Panc1 (cell line): ENCODE data around the gene TADA2B. TPM values are rescaled to one million over a fixed set of nuclear protein-coding genes. Genes with fewer than 3 reads are reported as not detected.

Experiments
- ATAC-seq: fragments of 200-7000 bp; cut with Tn5 transposase; 2 replicates; pipeline ENCODE4 v1.9.1; 2020; ENCODE audit warnings: mild to moderate bottlenecking, moderate library complexity
- BruUV-seq: library from RNA; stranded (reverse); fragments of 400-500 nt; replicated peaks from 2 replicates; lab custom pipeline; 2021; lab: Mats Ljungman, UMichigan
- CTCF ChIA-PET: fragments of 300-600 bp; sonication (Branson Sonifier 250); formaldehyde crosslinking; loops from one replicate; lab custom pipeline; 2022; ENCODE audit warnings: antibody characterized with exemption; lab: Charles Lee
- POLR2A ChIA-PET: fragments of 300-600 bp; sonication (Branson Sonifier 250); formaldehyde crosslinking; loops from one replicate; lab custom pipeline; 2022; ENCODE audit warnings: antibody characterized with exemption; lab: Charles Lee
- DNase-seq: peaks from one replicate; pipeline ENCODE4 v3.0.0-alpha.2; 2010; ENCODE audit warnings: low read depth, low spot score
- H3K27ac ChIP-seq: 2 replicates; pipeline ENCODE4 v1.5.1; 2011; ENCODE audit warnings: mild to moderate bottlenecking, low read length, inconsistent platforms
- H3K27me3 ChIP-seq: fragments of 200-500 bp; sonication (Bioruptor generic); 2 replicates; pipeline ENCODE4 v1.6.0; 2014; ENCODE audit warnings: low read length, inconsistent platforms; ENCODE audit not compliant: control insufficient read depth, insufficient read depth
- H3K36me3 ChIP-seq: fragments of 200-500 bp; sonication (Bioruptor generic); 2 replicates; pipeline ENCODE4 v1.5.1; 2014; ENCODE audit warnings: inconsistent platforms, mild to moderate bottlenecking, low read length, moderate library complexity; ENCODE audit not compliant: control insufficient read depth, insufficient read depth
- H3K4me1 ChIP-seq: 2 replicates; pipeline ENCODE4 v1.5.1; 2011; ENCODE audit warnings: inconsistent platforms, mild to moderate bottlenecking, low read length, moderate library complexity; ENCODE audit not compliant: control insufficient read depth, insufficient read depth
- H3K4me3 ChIP-seq, 2 experiments: 2 replicates each; pipeline ENCODE4 v1.5.1; 2011 to 2012; ENCODE audit warnings: low read depth in 2 of 2, low read length in 2 of 2, mild to moderate bottlenecking in 2 of 2, inconsistent platforms in 1 of 2, moderate library complexity in 1 of 2
- H3K9me3 ChIP-seq: fragments of 200-500 bp; sonication (Bioruptor generic); 2 replicates; pipeline ENCODE4 v1.5.1; 2014; ENCODE audit warnings: low read depth, mild to moderate bottlenecking, inconsistent platforms, low read length, moderate library complexity; ENCODE audit not compliant: control insufficient read depth, insufficient read depth
- CTCF ChIP-seq: fragments of 450-650 bp; IDR thresholded peaks from 2 replicates; pipeline ENCODE4 v1.5.1; 2017; ENCODE audit warnings: mild to moderate bottlenecking
- POLR2AphosphoS5 ChIP-seq: IDR thresholded peaks from 2 replicates; pipeline ENCODE4 v1.6.1; 2012; ENCODE audit warnings: mild to moderate bottlenecking, low read depth, low read length, moderate library complexity
- SIN3A ChIP-seq: IDR thresholded peaks from 2 replicates; pipeline ENCODE4 v1.6.1; 2012; ENCODE audit warnings: low read depth, mild to moderate bottlenecking, low read length, moderate library complexity, borderline replicate concordance; ENCODE audit not compliant: insufficient read depth
- TCF7L2 ChIP-seq: IDR thresholded peaks from 2 replicates; pipeline ENCODE4 v1.6.1; 2011; ENCODE audit warnings: mild to moderate bottlenecking, low read depth, low read length, inconsistent platforms
- in situ Hi-C: cut with HindIII; loops from 2 replicates; pipeline ENCODE4 v1.10.0; 2016; ENCODE audit warnings: low sequenced_read_pairs, low pct_unique_long_range_greater_than_20kb
- intact Hi-C: fragments of 100-400 bp; cut with micrococcal nuclease; formaldehyde crosslinking; loops from one replicate; pipeline ENCODE4 v1.10.0; 2022; ENCODE audit not compliant: unreplicated experiment
- total RNA-seq: library from RNA; stranded (reverse); gene quantifications from one replicate; pipeline ENCODE4 v1.2.1, GENCODE V29; 2021; ENCODE audit not compliant: unreplicated experiment
- TF ChIP-seq, protein P1 (sequence below), 2 experiments: IDR thresholded peaks; 2 replicates each; pipeline ENCODE4 v1.6.1; 2011 to 2012; ENCODE audit warnings: low read depth in 2 of 2, control low read depth in 1 of 2, low read length in 1 of 2, mild to moderate bottlenecking in 1 of 2, moderate library complexity in 1 of 2; ENCODE audit not compliant: insufficient read depth in 1 of 2

The TADA2B gene
- total RNA-seq, 1 experiment from 2014 or later: 17.6 TPM

DNA sequence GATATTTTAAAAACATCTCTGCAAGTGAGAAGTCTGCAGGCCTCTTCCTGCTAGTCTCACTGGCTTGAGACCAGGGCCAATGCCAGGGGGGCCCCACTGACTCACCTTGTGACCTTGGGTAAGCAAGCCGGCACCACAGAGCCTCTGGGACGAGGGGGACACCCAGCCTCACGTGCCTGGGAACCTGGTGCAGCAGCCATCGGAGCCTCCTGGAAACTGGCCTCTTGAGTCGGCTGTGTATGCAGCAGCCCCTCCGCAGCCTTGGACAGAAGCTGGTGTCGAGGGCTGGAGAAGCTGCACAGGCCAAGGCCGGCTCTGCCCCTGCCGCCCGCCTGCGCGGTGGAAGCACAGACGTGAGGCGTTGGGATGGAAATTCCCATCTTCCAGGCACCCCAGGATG, 8.7 kb downstream of the TADA2B start:
- Histone ChIP-seq H3K4me1 (peaks cover 6% of the 10 kb centered on the region; the same call in 1 of the 2 replicates), H3K4me3 (no peak overlapping the region), H3K36me3 (no peaks in the 10 kb centered on the region), H3K27ac (no peak overlapping the region), H3K9me3 (no peaks in the 10 kb centered on the region), H3K27me3 (no peaks in the 10 kb centered on the region)
- ATAC-seq (no peak), DNase-seq (no peak)
- intact Hi-C loops: no loop called here
- ChIA-PET POLR2A (no interaction called here), CTCF (no interaction called here)
- TF ChIP-seq SIN3A (no peak), POLR2AphosphoS5 (no peak), CTCF (no peak), TCF7L2 (no peak)
- TF ChIP-seq, protein P1, sequence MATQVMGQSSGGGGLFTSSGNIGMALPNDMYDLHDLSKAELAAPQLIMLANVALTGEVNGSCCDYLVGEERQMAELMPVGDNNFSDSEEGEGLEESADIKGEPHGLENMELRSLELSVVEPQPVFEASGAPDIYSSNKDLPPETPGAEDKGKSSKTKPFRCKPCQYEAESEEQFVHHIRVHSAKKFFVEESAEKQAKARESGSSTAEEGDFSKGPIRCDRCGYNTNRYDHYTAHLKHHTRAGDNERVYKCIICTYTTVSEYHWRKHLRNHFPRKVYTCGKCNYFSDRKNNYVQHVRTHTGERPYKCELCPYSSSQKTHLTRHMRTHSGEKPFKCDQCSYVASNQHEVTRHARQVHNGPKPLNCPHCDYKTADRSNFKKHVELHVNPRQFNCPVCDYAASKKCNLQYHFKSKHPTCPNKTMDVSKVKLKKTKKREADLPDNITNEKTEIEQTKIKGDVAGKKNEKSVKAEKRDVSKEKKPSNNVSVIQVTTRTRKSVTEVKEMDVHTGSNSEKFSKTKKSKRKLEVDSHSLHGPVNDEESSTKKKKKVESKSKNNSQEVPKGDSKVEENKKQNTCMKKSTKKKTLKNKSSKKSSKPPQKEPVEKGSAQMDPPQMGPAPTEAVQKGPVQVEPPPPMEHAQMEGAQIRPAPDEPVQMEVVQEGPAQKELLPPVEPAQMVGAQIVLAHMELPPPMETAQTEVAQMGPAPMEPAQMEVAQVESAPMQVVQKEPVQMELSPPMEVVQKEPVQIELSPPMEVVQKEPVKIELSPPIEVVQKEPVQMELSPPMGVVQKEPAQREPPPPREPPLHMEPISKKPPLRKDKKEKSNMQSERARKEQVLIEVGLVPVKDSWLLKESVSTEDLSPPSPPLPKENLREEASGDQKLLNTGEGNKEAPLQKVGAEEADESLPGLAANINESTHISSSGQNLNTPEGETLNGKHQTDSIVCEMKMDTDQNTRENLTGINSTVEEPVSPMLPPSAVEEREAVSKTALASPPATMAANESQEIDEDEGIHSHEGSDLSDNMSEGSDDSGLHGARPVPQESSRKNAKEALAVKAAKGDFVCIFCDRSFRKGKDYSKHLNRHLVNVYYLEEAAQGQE (IDR thresholded peaks at IDR 0.05; ENCODE audit: insufficient read depth in 1 of 2, low read depth in 2 of 2, low read length in 1 of 2): no peak
- in situ Hi-C loops: no loop called here
- BruUV-seq: no TSS peak

DNA sequence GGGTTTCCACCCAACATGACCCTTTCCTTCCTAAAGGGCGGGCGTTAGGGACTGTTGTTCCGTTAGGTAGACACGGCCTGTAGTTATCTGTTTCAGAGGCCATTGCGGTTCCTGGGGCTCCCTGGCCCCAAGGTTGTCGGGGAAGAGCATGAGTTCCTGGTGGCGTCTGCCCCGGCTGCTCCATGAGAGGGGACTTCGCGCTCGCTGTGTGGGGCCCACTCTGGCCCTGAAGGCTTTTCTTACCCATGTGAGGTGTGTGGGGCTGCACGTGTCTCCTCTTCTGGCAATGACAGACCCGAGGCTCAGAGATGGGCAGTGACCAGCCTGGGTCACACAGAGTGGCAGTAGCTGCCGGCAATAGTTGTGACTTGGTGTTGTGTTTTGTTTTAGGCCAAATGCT, 9.1 kb downstream of the TADA2B start:
- Histone ChIP-seq H3K4me1 (peaks cover 3% of the 10 kb centered on the region; the same call in 1 of the 2 replicates), H3K36me3 (no peaks in the 10 kb centered on the region), H3K9me3 (no peaks in the 10 kb centered on the region), H3K27ac (no peak overlapping the region), H3K4me3 (no peak overlapping the region), H3K27me3 (no peaks in the 10 kb centered on the region)
- in situ Hi-C loops: no loop called here
- no TSS peak for BruUV-seq
- CTCF ChIA-PET: no interaction called here
- TF ChIP-seq TCF7L2: no peak
- no peak for TF ChIP-seq CTCF
- TF ChIP-seq SIN3A: no peak
- TF ChIP-seq, protein P1 (IDR thresholded peaks at IDR 0.05; ENCODE audit: insufficient read depth in 1 of 2, low read depth in 2 of 2, low read length in 1 of 2): no peak
- TF ChIP-seq POLR2AphosphoS5: no peak
- ATAC-seq: no peak
- POLR2A ChIA-PET: no interaction called here
- DNase-seq: no peak
- intact Hi-C loops: no loop called here
